Uterus (tissue), 2 donors: ENCODE results near the gene DNAI1.

Experiments
- CTCF ChIP-seq, 4 experiments: fragments of 200-600 bp in 2 of 4; fragments of 450-650 bp in 2 of 4; sonication (generic) in 2 of 4; IDR thresholded peaks; one replicate each; pipeline ENCODE4 v1.5.1; 2016 to 2019; ENCODE audit warnings: antibody characterized with exemption in 4 of 4, mild to moderate bottlenecking in 2 of 4, moderate library complexity in 1 of 4
- POLR2A ChIP-seq, 2 donors: fragments of 450-650 bp; IDR thresholded peaks; one replicate each; pipeline ENCODE4 v1.6.1; 2016; ENCODE audit warnings: antibody characterized with exemption in 2 of 2, mild to moderate bottlenecking in 1 of 2, moderate library complexity in 1 of 2

- TF ChIP-seq POLR2A (IDR thresholded peaks at IDR 0.05) (no peak), CTCF (IDR thresholded peaks at IDR 0.05) (no peak)
Measured at GRCh38 chr9:34541540-34541939, 82.9 kb downstream of the DNAI1 start.
